Stimulated activated CD4-positive, alpha-beta T cell treated with anti-CD3 and anti-CD28 coated beads, Interleukin-15, amount 100 ng/mL, for 24 hours (primary cell): Measurements from ENCODE around the gene CSGALNACT2.
"Not testable (repeated sequence)": the region's sequence is repeated elsewhere in the genome, so short reads cannot be mapped to it uniquely, and the experiment has no call there.

ENCODE experiments used
- DNase-seq: peaks from one replicate; pipeline ENCODE4 v3.0.0-alpha.2; 2020

The CSGALNACT2 gene, protein sequence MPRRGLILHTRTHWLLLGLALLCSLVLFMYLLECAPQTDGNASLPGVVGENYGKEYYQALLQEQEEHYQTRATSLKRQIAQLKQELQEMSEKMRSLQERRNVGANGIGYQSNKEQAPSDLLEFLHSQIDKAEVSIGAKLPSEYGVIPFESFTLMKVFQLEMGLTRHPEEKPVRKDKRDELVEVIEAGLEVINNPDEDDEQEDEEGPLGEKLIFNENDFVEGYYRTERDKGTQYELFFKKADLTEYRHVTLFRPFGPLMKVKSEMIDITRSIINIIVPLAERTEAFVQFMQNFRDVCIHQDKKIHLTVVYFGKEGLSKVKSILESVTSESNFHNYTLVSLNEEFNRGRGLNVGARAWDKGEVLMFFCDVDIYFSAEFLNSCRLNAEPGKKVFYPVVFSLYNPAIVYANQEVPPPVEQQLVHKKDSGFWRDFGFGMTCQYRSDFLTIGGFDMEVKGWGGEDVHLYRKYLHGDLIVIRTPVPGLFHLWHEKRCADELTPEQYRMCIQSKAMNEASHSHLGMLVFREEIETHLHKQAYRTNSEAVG

GRCh38 chr10:43138021-43138756, at the start of gene CSGALNACT2:
Gene CSGALNACT2 (plus strand): TSS chr10:43138445. CDS start chr10:43155150, 16,705 bp downstream.
- peak; percentile 90 for DNase-seq

- no peak for DNase-seq
Measured at GRCh38 chr10:43089519-43089918, 48.7 kb upstream of the CSGALNACT2 start.

- no peak for DNase-seq
Measured at GRCh38 chr10:43090188-43090587, 48.1 kb upstream of the CSGALNACT2 start.

GRCh38 chr10:43090664-43091063, 47.6 kb upstream of the CSGALNACT2 start:
- no peak for DNase-seq

- no peak for DNase-seq
Measured at GRCh38 chr10:43091846-43092245, 46.4 kb upstream of the CSGALNACT2 start.

GRCh38 chr10:43093423-43094076, 44.7 kb upstream of the CSGALNACT2 start:
- DNase-seq, result no peak

DNA sequence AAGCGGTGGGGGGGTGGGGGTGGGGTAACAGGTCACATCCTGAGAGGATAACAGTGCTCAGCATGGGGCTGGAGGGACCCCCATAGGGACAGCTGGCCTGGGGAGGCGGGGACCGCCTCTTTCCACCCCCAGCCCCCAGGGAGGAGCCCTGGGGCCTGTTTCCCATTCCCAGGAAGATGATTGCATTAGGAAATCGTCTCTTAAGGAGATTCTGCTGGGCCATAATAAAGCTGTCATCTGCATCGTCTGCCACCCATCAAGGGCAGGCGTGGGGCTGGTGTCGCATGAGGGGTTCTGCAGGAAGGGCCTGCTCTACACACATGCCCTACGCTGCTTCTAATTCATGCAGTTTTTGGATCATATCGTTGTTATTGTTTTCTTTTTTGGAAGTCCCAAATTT, 44.2 kb upstream of the CSGALNACT2 start:
- no peak for DNase-seq

GRCh38 chr10:43099339-43099738, 38.9 kb upstream of the CSGALNACT2 start:
- not testable (repeated sequence) for DNase-seq

DNA sequence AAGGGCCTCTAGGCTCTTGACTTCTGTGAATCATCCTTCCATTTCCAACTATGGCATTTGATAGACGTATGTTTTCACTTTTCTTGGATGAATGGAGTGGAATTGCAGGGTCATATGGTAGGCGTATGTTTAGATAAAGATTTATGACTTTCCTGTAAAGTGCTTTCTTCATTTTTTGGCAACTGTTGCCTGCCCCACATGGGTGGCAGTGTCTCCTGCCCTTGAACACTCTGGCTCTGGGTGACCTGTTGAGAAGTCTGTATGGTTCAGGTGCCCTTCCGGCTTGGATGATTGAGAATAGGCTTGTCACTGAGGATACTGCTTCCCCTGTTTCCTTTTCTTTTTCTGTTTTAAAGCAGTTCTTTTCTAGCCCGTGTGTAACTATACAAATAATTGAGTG, 38.3 kb upstream of the CSGALNACT2 start:
- no peak for DNase-seq

DNA sequence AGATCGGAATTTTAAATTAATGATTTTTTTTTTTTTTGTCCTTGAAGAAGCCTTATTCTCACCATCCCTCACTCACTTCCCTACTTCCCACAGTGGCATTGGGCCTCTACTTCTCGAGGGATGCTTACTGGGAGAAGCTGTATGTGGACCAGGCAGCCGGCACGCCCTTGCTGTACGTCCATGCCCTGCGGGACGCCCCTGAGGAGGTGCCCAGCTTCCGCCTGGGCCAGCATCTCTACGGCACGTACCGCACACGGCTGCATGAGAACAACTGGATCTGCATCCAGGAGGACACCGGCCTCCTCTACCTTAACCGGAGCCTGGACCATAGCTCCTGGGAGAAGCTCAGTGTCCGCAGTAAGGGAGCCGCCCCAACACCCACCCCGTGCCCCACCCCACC, 37.9 kb upstream of the CSGALNACT2 start:
- DNase-seq, result no peak

GRCh38 chr10:43102063-43102828, 36.0 kb upstream of the CSGALNACT2 start:
- DNase-seq, result no peak

DNA sequence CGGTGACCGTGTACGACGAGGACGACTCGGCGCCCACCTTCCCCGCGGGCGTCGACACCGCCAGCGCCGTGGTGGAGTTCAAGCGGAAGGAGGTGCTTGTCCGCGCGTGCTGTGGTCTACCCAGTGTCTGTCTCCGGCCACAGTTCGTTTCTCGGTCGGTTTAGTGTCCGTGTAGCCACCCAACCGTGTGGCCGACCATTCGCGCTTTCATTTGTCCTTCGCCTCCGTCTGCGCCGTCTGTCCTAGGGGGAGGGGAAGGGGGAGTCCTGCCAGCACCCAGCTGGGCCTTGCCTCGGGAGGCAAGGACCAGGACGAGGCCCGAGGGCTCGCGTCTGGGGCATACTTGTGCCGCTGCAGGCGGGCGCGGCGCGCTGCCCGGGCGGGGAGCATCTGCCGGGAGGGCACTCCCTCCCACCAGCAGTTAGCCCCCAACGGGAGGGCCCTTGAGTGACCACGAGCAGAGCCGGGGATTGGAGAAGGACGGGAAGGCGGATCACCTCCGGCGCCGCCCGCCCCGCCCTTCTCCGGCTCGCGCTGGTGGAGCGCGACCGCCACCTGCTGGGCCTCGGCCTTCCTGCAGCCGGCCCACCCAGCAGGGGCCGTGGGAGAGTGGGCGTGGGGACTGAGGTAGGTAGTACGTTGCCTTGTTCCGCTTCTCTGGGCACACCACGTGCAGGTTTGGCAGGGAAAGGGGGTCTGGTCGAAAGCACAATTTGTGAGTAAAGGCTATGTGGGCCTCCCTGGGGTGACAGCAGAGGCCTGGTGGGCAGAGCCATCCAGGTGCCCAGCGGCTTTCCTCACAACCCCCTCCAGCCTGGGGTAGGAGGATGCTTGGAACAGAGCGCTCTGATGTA, 32.9 kb upstream of the CSGALNACT2 start:
- DNase-seq, result peak; percentile 85

- no peak for DNase-seq
Measured at GRCh38 chr10:43105956-43106229, 32.4 kb upstream of the CSGALNACT2 start.

DNA sequence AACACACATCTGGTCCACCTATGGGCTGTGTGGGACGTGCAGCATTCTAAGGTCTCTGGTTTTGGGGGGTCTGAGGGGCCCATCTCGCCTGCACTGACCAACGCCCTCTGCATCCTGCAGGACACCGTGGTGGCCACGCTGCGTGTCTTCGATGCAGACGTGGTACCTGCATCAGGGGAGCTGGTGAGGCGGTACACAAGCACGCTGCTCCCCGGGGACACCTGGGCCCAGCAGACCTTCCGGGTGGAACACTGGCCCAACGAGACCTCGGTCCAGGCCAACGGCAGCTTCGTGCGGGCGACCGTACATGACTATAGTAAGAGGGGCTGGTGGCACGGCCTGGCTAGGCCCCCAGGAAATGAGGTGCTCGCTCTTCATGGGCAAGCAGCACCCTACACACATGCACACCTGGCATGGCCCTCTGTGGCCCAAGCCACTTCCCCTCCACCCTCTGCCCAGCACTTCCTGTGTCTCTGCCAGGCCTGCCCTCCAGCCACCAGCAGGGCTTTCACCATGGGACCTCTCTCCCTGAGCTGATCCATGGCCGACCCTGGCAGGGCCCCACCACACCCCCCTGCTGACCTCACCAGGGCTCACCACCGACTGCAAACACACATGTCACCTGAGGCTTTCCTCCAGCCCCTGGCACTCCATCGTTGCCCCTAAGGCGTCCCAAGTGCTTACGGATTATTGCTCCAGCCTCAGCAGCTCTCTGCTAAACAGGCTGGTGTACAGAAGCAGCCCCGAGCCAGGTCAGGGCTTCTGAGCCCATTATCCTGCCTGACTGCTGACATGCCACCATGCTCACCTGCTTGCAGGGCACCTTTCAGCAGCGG, 31.8 kb upstream of the CSGALNACT2 start:
- DNase-seq, result no peak

GRCh38 chr10:43108951-43109350, 29.3 kb upstream of the CSGALNACT2 start:
- DNase-seq, result no peak

GRCh38 chr10:43109671-43110249, 28.5 kb upstream of the CSGALNACT2 start:
- no peak for DNase-seq

DNA sequence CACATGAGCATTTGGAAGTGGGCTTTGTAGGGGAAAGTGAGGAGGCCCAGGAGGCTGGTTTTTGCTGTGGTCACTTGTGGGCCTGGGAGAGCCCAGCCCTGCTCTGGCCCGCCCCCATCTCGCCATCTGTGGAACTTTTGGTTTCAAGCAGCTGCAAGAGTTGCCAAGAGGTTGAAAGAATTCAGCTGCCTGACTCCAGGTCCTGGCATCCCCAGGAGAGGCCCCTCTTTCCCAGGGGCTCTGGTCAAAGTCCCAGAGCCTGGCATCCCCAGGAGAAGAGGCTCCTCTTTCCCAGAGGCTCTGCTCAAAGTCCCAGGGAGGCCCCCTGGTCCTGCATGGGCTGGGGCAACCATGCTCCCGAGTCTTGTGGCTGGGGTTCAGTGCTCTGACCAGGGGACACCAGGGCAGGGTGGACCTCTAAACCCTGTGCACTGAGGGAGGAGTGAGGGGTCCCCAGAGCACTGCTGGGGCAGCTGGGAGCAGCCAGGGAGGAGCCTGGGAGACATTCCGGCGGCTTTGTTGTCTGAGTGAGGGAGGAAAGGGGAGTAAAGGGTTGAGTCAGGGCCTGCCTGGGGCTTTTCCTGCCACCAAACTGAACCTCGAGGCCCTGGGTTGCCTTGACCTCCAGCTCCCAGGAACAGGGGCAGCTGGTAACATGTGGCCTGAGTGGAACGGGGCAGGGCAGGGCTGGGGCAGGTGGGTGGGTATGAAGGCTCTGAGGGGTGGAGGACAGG, 27.7 kb upstream of the CSGALNACT2 start:
- no peak for DNase-seq

- no peak for DNase-seq
Measured at GRCh38 chr10:43111101-43111500, 27.1 kb upstream of the CSGALNACT2 start.

- no peak for DNase-seq
Measured at GRCh38 chr10:43111921-43112607, 26.2 kb upstream of the CSGALNACT2 start.
